Body of pancreas (tissue), 4 donors: ENCODE measurements around the gene CCDC43. TPM values are rescaled to one million over a fixed set of nuclear protein-coding genes. Genes with fewer than 3 reads are reported as not detected.

Experiments used
- ATAC-seq: fragments of 150-250 bp; one replicate; pipeline ENCODE4 v1.9.1; 2016
- DNase-seq, 4 donors: peaks; one replicate each; pipeline ENCODE4 v3.0.0-alpha.2; 2019
- H3K27ac ChIP-seq, 4 donors: fragments of 200-600 bp; sonication (generic); 1 replicate in 3 of 4; 2 replicates in 1 of 4; pipeline versions ENCODE4 v1.5.1 to v1.6.1; 2016 to 2019; ENCODE audit warnings: mild to moderate bottlenecking in 1 of 4, mixed read lengths in 1 of 4, moderate library complexity in 1 of 4
- H3K27me3 ChIP-seq, 2 donors: fragments of 200-600 bp; sonication (generic); one replicate each; pipeline ENCODE4 v1.6.0; 2016; ENCODE audit warnings: mild to moderate bottlenecking in 1 of 2
- H3K36me3 ChIP-seq, 2 donors: fragments of 200-600 bp; sonication (generic); replicated peaks in 1 of 2; 2 replicates each; pipeline ENCODE4 v1.5.1; 2016; ENCODE audit warnings: low read depth in 2 of 2; ENCODE audit not compliant: insufficient read depth in 1 of 2
- H3K4me1 ChIP-seq: fragments of 200-600 bp; sonication (generic); one replicate; pipeline ENCODE4 v1.6.0; 2016
- H3K4me3 ChIP-seq, 2 donors: fragments of 200-600 bp; sonication (generic); 1 replicate in 1 of 2; 2 replicates in 1 of 2; pipeline ENCODE4 v1.5.1; 2016 to 2019
- H3K9me3 ChIP-seq, 3 donors: fragments of 200-600 bp; sonication (generic); 1 replicate in 2 of 3; 2 replicates in 1 of 3; pipeline ENCODE4 v1.5.1; 2016
- CTCF ChIP-seq, 7 experiments: fragments of 450-650 bp in 4 of 7; fragments of 200-600 bp in 3 of 7; sonication (generic) in 3 of 7; IDR thresholded peaks; one replicate each; pipeline ENCODE4 v1.5.1; 2016 to 2019; ENCODE audit warnings: antibody characterized with exemption in 7 of 7
- POLR2A ChIP-seq, 3 donors: fragments of 450-650 bp; IDR thresholded peaks; one replicate each; pipeline ENCODE4 v1.6.1; 2016; ENCODE audit warnings: antibody characterized with exemption in 3 of 3, mild to moderate bottlenecking in 2 of 3
- WGBS, 2 donors: methylation state at CpG; one replicate each; pipeline ENCODE4 v1.1.5; 2017; 5-methylcytosine and 5-hydroxymethylcytosine counted together
- intact Hi-C: fragments of 100-400 bp; cut with DNase I; formaldehyde crosslinking; loops from one replicate; pipeline ENCODE4 v1.15.1; 2023
- total RNA-seq, 2 donors: library from RNA; depleted of rRNA; stranded (reverse); fragments of >200 nt; gene quantifications; one replicate each; pipeline ENCODE4 v1.1.0, GENCODE V29; 2016

The CCDC43 gene
- total RNA-seq, 2 donors from 2014 or later = 5.9 to 7.0 TPM

GRCh38 chr17:44672479-44673093, 17.0 kb downstream of the CCDC43 start:
- ATAC-seq (no peak), DNase-seq (no peak)
- Histone ChIP-seq H3K27ac (no peak overlapping the region), H3K27me3 (no peaks in the 10 kb centered on the region), H3K4me3 (no peak overlapping the region), H3K9me3 (no peaks in the 10 kb centered on the region), H3K4me1 (no peaks in the 10 kb centered on the region), H3K36me3 (no peaks in the 10 kb centered on the region)
- TF ChIP-seq CTCF (IDR thresholded peaks at IDR 0.05) = peak in 6 of 7 experiments; percentile 32 to 49 (median 40)
- TF ChIP-seq POLR2A (IDR thresholded peaks at IDR 0.05) = no peak
- intact Hi-C loops = no loop called here

DNA sequence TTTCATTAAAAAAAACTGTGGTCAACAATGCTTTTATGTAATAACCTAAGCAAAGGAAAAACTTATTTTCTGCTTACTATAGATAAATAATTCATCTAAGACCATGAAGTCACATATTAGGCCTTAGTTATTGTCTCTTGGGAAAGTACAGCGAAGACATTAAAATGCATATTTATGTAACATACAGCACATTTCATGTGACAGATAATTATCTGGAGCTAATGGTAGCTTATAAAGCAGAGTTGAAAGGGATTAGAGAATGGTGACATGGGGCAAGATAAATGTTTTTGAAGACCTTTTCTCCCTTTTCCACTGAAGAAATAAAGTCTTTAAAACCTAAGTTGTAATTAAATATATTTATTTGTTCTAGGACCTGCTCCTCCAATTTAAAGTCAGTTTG, 23.6 kb downstream of the CCDC43 start:
- Histone ChIP-seq H3K4me3 (no peak overlapping the region), H3K9me3 (no peaks in the 10 kb centered on the region), H3K36me3 (no peaks in the 10 kb centered on the region), H3K27ac (no peak overlapping the region), H3K27me3 (no peaks in the 10 kb centered on the region), H3K4me1 (no peaks in the 10 kb centered on the region)
- no peak for DNase-seq
- no peak for ATAC-seq
- intact Hi-C loops = no loop called here
- TF ChIP-seq CTCF (IDR thresholded peaks at IDR 0.05) (no peak), POLR2A (IDR thresholded peaks at IDR 0.05) (no peak)
- WGBS, 2 donors = 87 to 94% methylated on average over 1 of the region's 1 CpG

DNA sequence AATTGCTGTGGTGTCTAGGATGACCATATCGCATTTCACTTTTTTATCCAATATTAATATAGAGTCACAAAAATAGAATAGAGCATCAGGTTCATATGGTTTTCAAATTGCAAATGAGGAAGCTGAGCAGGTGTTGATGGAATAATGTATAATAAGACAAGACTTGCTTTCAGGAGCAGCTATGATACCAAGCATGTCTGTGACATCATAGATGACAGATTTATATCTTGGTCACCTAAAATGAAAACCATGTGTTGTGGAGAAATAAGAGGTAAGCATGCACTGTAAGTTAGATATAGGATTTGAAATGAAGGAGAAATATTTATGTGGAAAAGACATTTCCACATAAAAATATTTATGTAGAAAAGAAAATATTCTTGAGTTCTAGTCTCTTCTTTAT, 24.7 kb downstream of the CCDC43 start:
- 80 to 100% methylated on average over 1 of the region's 1 CpG for WGBS, 2 donors

DNA sequence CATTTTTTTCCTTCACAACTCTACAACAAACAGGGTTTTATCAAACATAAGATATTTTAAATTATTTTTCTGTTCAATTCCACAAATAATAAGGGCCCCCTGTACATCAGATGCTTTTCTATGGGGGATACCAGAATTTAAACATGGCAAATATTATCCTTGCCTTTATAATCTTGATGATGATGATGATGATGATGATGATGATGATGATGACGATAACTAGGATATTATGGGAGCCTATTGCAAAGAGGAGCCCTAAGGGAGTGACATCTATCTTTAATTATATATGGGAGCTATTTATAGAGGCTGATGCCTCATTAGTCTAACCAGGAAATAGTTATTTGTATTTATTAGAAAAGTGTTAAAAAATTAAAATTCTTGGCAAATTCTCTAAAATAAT, 26.5 kb downstream of the CCDC43 start:
- TF ChIP-seq CTCF (IDR thresholded peaks at IDR 0.05) (no peak), POLR2A (IDR thresholded peaks at IDR 0.05) (no peak)
- no peak overlapping the region for H3K27ac ChIP-seq
- ATAC-seq (no peak), DNase-seq (no peak)
- no peaks in the 10 kb centered on the region for H3K27me3 ChIP-seq
- H3K9me3 ChIP-seq = no peaks in the 10 kb centered on the region
- no peaks in the 10 kb centered on the region for H3K4me1 ChIP-seq
- intact Hi-C loops = no loop called here
- H3K36me3 ChIP-seq = no peaks in the 10 kb centered on the region
- 51 to 76% methylated on average over 1 of the region's 1 CpG for WGBS, 2 donors
- H3K4me3 ChIP-seq = no peak overlapping the region

More for the DNA sequence above, 24.7 kb downstream of the CCDC43 start:
- no peak for TF ChIP-seq CTCF (IDR thresholded peaks at IDR 0.05)
- no peak for TF ChIP-seq POLR2A (IDR thresholded peaks at IDR 0.05)
- Histone ChIP-seq H3K9me3 (no peaks in the 10 kb centered on the region), H3K4me1 (no peaks in the 10 kb centered on the region), H3K27ac (no peak overlapping the region), H3K36me3 (no peaks in the 10 kb centered on the region), H3K4me3 (no peak overlapping the region), H3K27me3 (no peaks in the 10 kb centered on the region)
- intact Hi-C loops = no loop called here
- DNase-seq = no peak
- no peak for ATAC-seq

GRCh38 chr17:44661835-44662234, 27.7 kb downstream of the CCDC43 start:
- intact Hi-C loops = no loop called here
- Histone ChIP-seq H3K9me3 (no peaks in the 10 kb centered on the region), H3K4me3 (no peak overlapping the region), H3K27me3 (no peaks in the 10 kb centered on the region), H3K4me1 (peaks cover 4% of the 10 kb centered on the region), H3K27ac (no peak overlapping the region), H3K36me3 (no peaks in the 10 kb centered on the region)
- DNase-seq = no peak
- TF ChIP-seq POLR2A (IDR thresholded peaks at IDR 0.05) = no peak
- no peak for ATAC-seq
- WGBS, 2 donors = 91 to 97% methylated on average over 2 of the region's 2 CpGs
